ENCODE results near the gene SCAMP4.
"Not testable (repeated sequence)": the region's sequence is repeated elsewhere in the genome, so short reads cannot be mapped to it uniquely, and the experiment has no call there.

Gene SCAMP4

DNA sequence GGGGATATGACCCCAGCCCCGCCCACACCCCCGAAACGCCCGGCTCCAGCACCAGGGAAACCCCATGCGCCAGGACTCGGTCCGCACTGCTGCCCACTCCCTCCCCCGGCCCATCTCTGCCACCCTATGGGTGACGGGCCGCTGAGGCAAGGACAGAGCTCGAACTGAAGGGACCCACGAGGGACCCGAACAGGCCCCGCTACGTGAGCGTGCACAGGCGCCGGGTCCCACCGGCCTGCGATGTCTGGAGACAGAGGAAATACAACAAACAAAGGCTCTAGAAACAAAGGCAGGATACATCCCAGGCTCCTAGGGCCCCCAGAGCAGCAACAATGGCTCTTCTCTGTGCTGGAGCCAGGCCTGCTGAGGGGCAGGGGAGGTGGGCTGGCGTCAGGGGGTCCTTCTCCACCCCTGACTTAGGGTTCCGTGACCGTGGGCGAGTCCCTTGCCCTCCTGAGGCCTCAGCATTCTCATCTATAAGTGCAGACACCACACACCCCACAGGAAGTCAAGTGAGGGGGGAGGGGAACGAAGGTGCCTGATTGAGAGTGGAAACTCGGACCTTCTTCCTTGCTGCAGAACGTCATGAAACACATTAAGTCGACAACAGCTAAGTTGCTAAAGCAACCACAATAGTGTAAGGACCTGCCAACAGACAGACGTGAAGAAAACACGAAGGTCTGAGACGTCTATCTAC is 23.0 kb upstream of the SCAMP4 start:
- DNase-seq (ENCODE audit: low read depth, low spot score) = no peak

GRCh38 chr19:1882786-1883692 is 22.2 kb upstream of the SCAMP4 start:
- H3K27ac ChIP-seq = no peak overlapping the region
- no peak for DNase-seq (ENCODE audit: low read depth, low spot score)

More for the DNA sequence above, 23.0 kb upstream of the SCAMP4 start:
- no peak overlapping the region for H3K27ac ChIP-seq

- DNase-seq (ENCODE audit: low read depth, low spot score) = no peak
- H3K27ac ChIP-seq = no peak overlapping the region
These were observed 21.4 kb upstream of the SCAMP4 start for GRCh38 chr19:1883784-1884183.

DNA sequence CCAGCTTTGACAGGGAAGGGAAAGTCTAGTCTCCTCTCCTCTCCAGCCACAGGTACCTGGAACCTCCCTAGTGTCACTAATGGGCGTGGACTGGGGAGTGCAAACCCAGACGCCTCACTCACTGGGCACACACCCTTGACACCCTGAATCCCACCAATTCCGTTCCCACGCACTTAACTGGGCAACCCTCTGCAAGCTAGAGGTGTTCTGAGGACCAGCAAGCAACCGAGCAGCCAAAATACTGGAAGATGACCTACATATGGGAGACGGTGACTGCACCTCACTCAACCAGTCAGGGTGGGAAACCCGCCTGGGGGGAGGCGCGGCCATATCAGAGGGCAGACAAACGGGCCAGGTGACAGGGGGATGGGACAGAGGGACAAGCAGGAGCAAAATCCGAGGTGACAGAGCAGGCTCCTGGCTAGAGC is 20.9 kb upstream of the SCAMP4 start:
- peak overlapping the region; percentile 64 for H3K27ac ChIP-seq

DNA sequence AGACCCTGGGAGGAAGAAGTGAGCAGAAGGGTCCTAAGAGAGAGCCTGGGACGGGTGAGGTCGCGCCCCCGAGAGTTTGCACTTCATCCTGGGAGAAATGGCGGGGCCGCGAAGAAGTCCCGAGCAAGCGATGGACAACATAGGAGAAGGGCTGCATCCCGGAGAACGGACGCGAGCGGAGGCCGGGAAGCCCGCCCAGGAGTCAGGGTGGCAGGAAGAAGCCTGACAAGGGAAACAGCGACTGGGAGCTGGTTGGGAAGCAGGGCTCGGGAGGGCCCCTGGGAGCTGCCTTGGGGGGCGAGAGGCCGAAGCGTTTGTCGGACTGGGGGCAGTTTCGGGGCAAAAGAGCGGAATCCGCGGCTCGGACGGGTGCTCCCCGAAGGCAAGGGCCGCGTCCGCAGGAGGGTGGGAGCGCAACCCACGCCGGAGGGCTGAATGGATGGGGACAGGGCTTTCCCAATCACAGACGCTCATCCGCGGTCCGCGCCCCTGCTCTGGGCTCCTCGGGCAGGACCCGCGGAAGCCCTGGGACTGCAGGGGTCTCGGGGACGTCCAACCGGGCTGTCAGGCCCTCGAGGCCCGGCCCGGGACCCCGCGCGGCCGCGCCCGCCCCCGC is 20.4 kb upstream of the SCAMP4 start:
- H3K27ac ChIP-seq = peak overlapping the region; percentile 64
- DNase-seq (ENCODE audit: low read depth, low spot score) = no peak

More for the DNA sequence above, 20.9 kb upstream of the SCAMP4 start:
- DNase-seq (ENCODE audit: low read depth, low spot score) = no peak

GRCh38 chr19:1885398-1886119 is 19.6 kb upstream of the SCAMP4 start, which contains the start of gene ABHD17A:
ABHD17A (minus strand) TSS chr19:1885496; CDS start chr19:1881566, 3,930 bp downstream.
- H3K27ac ChIP-seq = peak within 1 kb of the TSS; percentile 64
- peak; percentile 56 for DNase-seq (ENCODE audit: low read depth, low spot score)

DNA sequence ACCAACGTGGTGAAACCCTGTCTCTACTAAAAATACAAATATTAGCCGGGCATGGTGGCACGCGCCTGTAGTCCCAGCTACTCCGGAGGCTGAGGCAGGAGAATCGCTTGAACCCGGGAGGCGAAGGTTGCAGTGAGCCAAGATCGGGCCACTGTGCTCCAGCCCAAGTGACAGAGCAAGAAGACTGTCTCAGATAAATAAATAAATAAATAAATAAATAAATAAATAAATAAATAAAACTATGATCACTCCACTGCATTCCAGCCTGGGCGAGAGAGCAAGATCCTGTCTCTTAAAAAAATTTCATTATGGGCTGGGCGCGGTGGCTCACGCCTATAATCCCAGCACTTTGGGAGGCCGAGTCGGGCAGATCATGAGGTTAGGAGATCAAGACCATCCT is 18.8 kb upstream of the SCAMP4 start:
- DNase-seq (ENCODE audit: low read depth, low spot score); H3K27ac ChIP-seq: not testable (repeated sequence)

GRCh38 chr19:1888385-1888784 is 16.8 kb upstream of the SCAMP4 start:
- DNase-seq (ENCODE audit: low read depth, low spot score) = no peak
- no peak overlapping the region for H3K27ac ChIP-seq

- no peak for DNase-seq (ENCODE audit: low read depth, low spot score)
- H3K27ac ChIP-seq = no peak overlapping the region
These were observed 15.3 kb upstream of the SCAMP4 start for GRCh38 chr19:1889907-1890306.

GRCh38 chr19:1893791-1894190 is 11.4 kb upstream of the SCAMP4 start:
- DNase-seq (ENCODE audit: low read depth, low spot score) = no peak
- H3K27ac ChIP-seq = no peak overlapping the region

DNA sequence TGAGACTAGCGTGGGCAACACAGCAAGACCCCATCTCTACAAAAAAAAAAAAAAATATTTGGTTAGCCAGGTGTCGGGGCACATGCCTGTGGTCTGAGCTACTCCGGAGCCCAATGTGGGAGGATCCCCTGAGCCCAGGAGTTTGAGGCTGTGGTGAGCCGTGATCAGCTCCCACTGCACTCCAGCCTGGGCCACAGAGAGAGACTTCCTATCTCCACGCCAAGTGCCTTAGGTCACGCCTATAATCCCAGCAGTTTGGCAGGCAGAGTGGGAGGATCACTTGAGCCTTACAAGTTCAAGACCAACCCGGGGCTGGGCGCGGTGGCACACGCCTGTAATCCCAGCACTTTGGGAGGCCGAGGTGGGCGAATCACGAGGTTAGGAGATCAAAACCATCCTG is 8.7 kb upstream of the SCAMP4 start:
- H3K27ac ChIP-seq = no peak overlapping the region
- DNase-seq (ENCODE audit: low read depth, low spot score) = no peak

DNA sequence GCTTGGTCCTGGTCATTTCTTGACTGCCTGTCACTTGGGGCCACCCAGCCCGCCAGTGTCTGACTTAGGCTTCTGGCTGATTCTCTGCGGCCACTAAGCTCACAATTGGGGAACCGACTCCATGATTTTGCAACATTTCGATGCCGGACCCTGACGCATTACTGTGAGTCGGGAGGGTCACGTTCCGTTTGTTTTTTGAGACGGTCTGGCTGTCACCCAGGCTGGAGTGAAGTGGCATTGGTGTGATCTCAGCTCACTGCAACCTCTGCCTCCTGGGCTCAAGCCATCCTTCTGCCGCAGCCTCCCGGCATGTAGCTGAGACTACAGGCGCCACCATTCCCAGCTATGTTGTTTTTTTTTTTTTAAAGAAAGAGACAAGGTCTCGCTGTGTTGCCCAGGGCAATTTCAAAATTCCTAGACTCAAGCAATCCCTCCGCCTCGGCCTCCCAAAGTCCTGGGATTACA is 3.2 kb upstream of the SCAMP4 start:
- H3K27ac ChIP-seq = no peak overlapping the region
- DNase-seq (ENCODE audit: low read depth, low spot score) = no peak

DNA sequence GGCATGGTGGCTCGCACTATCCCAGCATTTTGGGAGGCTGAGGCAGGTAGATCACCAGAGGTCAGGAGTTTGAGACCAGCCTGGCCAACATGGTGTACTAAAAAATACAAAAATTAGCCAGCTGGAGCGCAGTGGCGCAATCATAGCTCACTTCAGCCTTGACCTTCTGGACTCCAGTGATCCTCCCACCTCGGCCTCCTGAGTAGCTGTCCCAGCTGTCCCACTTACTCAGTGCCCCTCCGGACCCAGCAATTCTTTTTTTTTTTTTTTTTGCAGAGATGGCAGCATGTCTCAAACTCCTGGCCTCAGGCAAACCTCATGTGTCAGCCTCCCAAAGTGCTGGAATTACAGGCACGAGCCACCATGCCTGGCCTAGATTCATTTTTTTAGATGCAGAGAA is 2.3 kb upstream of the SCAMP4 start:
- no peak overlapping the region for H3K27ac ChIP-seq
- DNase-seq (ENCODE audit: low read depth, low spot score) = no peak

- no peak for DNase-seq (ENCODE audit: low read depth, low spot score)
- H3K27ac ChIP-seq = peak overlapping the region; percentile 86
These were observed 414 bp upstream of the SCAMP4 start for GRCh38 chr19:1904860-1905109.

DNA sequence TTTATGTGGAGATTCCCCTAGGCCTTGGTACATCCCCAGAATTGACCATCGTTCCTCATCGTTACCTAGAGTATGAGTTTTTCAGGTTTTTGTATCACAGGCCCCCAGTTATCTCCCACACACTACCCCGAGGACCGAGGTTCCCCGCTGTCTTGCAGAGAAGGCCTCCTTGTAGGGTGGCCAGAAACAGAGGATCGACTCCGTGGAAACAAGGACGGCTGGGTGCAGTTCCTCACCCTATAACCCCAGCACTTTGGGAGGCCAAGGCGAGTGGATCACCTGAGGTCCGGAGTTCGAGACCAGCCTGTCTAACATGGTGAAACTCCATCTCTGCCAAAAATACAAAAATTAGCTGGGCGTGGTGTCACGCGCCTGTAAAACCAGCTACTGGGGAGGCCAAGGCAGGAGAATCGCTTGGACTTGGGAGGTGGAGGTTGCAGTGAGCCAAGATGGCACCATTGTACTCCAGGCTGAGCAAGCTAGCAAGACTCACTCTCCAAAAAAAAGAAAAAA is 720 bp downstream of the SCAMP4 start:
- no peak for DNase-seq (ENCODE audit: low read depth, low spot score)
- H3K27ac ChIP-seq = peak overlapping the region; percentile 86

- DNase-seq (ENCODE audit: low read depth, low spot score) = no peak
- peak overlapping the region; percentile 61 for H3K27ac ChIP-seq
These were observed 1.9 kb downstream of the SCAMP4 start for GRCh38 chr19:1906985-1907562.

GRCh38 chr19:1907563-1908363 is 2.6 kb downstream of the SCAMP4 start:
- DNase-seq (ENCODE audit: low read depth, low spot score) = no peak
- H3K27ac ChIP-seq = peak overlapping the region; percentile 61

- DNase-seq (ENCODE audit: low read depth, low spot score) = no peak
- H3K27ac ChIP-seq = peak overlapping the region; percentile 61
These were observed 3.1 kb downstream of the SCAMP4 start for GRCh38 chr19:1908364-1908678.

- no peak overlapping the region for H3K27ac ChIP-seq
These were observed 4.5 kb downstream of the SCAMP4 start for GRCh38 chr19:1909761-1910080.

More at GRCh38 chr19:1909761-1910080, 4.5 kb downstream of the SCAMP4 start:
- no peak for DNase-seq (ENCODE audit: low read depth, low spot score)
